ENCODE measurements around the gene FAM193B.
"Not testable (repeated sequence)": the region's sequence is repeated elsewhere in the genome, so short reads cannot be mapped to it uniquely, and the experiment has no call there.

Gene FAM193B

GRCh38 chr5:177538876-177539275, 15.5 kb downstream of the FAM193B start:
- DNase-seq (ENCODE audit: low read depth in 2 of 3, low spot score in 1 of 3): no peak

GRCh38 chr5:177537389-177538361, 16.7 kb downstream of the FAM193B start:
- DNase-seq (ENCODE audit: low read depth in 2 of 3, low spot score in 1 of 3): no peak

- DNase-seq (ENCODE audit: low read depth in 2 of 3, low spot score in 1 of 3): no peak
Measured at GRCh38 chr5:177536386-177536785, 18.0 kb downstream of the FAM193B start.

- no peak for DNase-seq (ENCODE audit: low read depth in 2 of 3, low spot score in 1 of 3)
Measured at GRCh38 chr5:177535125-177535524, 19.2 kb downstream of the FAM193B start.

GRCh38 chr5:177534433-177534832, 19.9 kb downstream of the FAM193B start:
- DNase-seq (ENCODE audit: low read depth in 2 of 3, low spot score in 1 of 3): not testable (repeated sequence)

GRCh38 chr5:177531209-177531940, 23.0 kb downstream of the FAM193B start:
- DNase-seq (ENCODE audit: low read depth in 2 of 3, low spot score in 1 of 3): no peak

GRCh38 chr5:177530638-177531037, 23.7 kb downstream of the FAM193B start:
- DNase-seq (ENCODE audit: low read depth in 2 of 3, low spot score in 1 of 3): no peak

- no peak for DNase-seq (ENCODE audit: low read depth in 2 of 3, low spot score in 1 of 3)
Measured at GRCh38 chr5:177529247-177530203, 24.8 kb downstream of the FAM193B start.

- DNase-seq (ENCODE audit: low read depth in 2 of 3, low spot score in 1 of 3): no peak
Measured at GRCh38 chr5:177528631-177529030, 25.7 kb downstream of the FAM193B start.

GRCh38 chr5:177527595-177527994, 26.8 kb downstream of the FAM193B start:
- no peak for DNase-seq (ENCODE audit: low read depth in 2 of 3, low spot score in 1 of 3)

- DNase-seq (ENCODE audit: low read depth in 2 of 3, low spot score in 1 of 3): no peak
Measured at GRCh38 chr5:177526791-177527190, 27.6 kb downstream of the FAM193B start.

- DNase-seq (ENCODE audit: low read depth in 2 of 3, low spot score in 1 of 3): no peak
Measured at GRCh38 chr5:177526191-177526590, 28.2 kb downstream of the FAM193B start.

- no peak for DNase-seq (ENCODE audit: low read depth in 2 of 3, low spot score in 1 of 3)
Measured at GRCh38 chr5:177524941-177525655, 29.3 kb downstream of the FAM193B start.

GRCh38 chr5:177524539-177524900, 29.8 kb downstream of the FAM193B start:
- no peak for DNase-seq (ENCODE audit: low read depth in 2 of 3, low spot score in 1 of 3)

- DNase-seq (ENCODE audit: low read depth in 2 of 3, low spot score in 1 of 3): no peak
Measured at GRCh38 chr5:177523711-177524538, 30.4 kb downstream of the FAM193B start.

GRCh38 chr5:177520916-177521513, 33.3 kb downstream of the FAM193B start:
- no peak for DNase-seq (ENCODE audit: low read depth in 2 of 3, low spot score in 1 of 3)

GRCh38 chr5:177520271-177520670, 34.1 kb downstream of the FAM193B start:
- no peak for DNase-seq (ENCODE audit: low read depth in 2 of 3, low spot score in 1 of 3)

GRCh38 chr5:177519463-177520235, 34.7 kb downstream of the FAM193B start:
- DNase-seq (ENCODE audit: low read depth in 2 of 3, low spot score in 1 of 3): no peak
